A549 (cell line): ENCODE results near the gene CFAP46.

Experiments
- CTCF ChIP-seq: fragments of >200 bp; sonication (Bioruptor Twin); formaldehyde crosslinking; IDR thresholded peaks from 3 replicates; pipeline ENCODE4 v1.5.1; 2016
- E2F6 ChIP-seq: IDR thresholded peaks from 2 replicates; pipeline ENCODE4 v1.6.1; 2012; ENCODE audit warnings: low read depth, borderline replicate concordance
- NFE2L2 ChIP-seq: fragments of 150-350 bp; conservative IDR thresholded peaks from 2 replicates; pipeline ENCODE4 v1.6.1; 2014; ENCODE audit warnings: low read length
- RAD21 ChIP-seq, 2 experiments: fragments of >200 bp in 1 of 2; sonication (Bioruptor Twin) in 1 of 2; formaldehyde crosslinking in 1 of 2; IDR thresholded peaks in 1 of 2; conservative IDR thresholded peaks in 1 of 2; 2 replicates in 1 of 2; 3 replicates in 1 of 2; pipeline ENCODE4 v1.6.1; 2012 to 2018; ENCODE audit warnings: inconsistent platforms in 1 of 2
- SMC3 ChIP-seq: fragments of >200 bp; sonication (Bioruptor Twin); formaldehyde crosslinking; IDR thresholded peaks from 3 replicates; pipeline ENCODE4 v1.6.1; 2018; ENCODE audit warnings: inconsistent platforms
- ZNF302 ChIP-seq: fragments of 250-450 bp; sonication (Bioruptor Pico); IDR thresholded peaks from 2 replicates; pipeline ENCODE4 v1.9.0; 2021; ENCODE audit warnings: inconsistent platforms, mild to moderate bottlenecking, moderate library complexity

GRCh38 chr10:132847856-132848255 lies 94.5 kb downstream of the CFAP46 start:
- TF ChIP-seq RAD21 (conservative IDR thresholded peaks at IDR 0.05 in 1 of 2, IDR thresholded peaks at IDR 0.05 in 1 of 2) (no peak), SMC3 (no peak), CTCF (no peak), E2F6 (no peak), NFE2L2 (no peak), ZNF302 (CRISPR knock-in tag) (no peak)
